KG1 (cell line): Measurements from ENCODE around the gene KLK12.

Experiments
- DNase-seq: peaks from one replicate; lab custom pipeline; 2025; lab: John Stamatoyannopoulos, UW

The KLK12 gene

DNA sequence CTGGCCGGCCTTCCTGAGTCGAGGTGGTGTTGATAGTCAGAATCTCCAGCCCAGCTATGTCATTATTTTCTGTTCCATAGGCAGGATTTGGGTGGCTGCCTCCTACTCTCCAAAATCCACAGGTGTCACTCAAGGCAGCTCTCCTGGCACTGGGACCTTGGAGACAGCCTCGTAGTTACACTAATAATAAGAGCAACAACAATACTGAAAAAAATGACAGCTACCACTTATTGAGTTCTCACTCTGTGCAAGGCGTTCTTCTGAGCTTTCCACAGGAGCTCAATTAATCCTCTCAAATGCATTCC is 12.2 kb upstream of the KLK12 start:
- no peak for DNase-seq

DNA sequence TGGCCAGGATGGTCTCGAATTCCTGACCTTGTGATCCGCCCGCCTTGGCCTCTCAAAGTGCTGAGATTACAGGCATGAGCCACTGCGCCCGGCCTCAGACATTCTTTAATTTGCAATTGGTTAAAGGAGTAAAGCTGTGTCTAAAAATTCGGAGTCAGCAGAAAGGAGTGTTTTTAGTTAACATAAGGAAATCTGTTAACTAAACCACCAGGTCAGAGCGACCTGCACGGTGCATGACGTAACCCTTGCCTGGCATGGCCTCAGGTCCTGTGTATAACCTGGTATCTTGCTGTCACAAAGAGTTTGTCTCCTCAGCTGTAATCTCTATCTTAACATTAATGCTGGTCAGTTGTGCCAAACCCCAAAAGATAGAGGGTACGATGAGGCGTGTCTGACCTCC is 9.5 kb upstream of the KLK12 start:
- DNase-seq: no peak

DNA sequence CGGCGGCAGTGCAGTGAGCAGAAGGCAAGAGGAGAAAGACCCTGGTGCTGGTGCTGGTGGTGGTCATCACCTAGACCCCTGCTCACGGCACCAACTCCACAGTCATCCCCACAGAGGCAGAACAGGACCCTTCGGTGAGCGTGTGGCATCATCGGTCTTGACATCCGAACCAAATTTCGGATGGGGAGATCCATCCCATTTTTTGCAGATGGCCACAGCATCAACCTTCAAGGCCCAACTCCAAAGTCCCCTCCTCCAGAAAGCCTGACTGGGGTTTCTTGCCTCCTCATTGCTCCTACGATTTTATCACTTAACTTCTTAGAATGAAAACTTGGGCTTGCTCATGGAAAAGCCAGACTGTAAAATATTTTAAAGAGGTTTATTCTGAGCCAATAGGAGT is 8.7 kb upstream of the KLK12 start:
- no peak for DNase-seq

DNA sequence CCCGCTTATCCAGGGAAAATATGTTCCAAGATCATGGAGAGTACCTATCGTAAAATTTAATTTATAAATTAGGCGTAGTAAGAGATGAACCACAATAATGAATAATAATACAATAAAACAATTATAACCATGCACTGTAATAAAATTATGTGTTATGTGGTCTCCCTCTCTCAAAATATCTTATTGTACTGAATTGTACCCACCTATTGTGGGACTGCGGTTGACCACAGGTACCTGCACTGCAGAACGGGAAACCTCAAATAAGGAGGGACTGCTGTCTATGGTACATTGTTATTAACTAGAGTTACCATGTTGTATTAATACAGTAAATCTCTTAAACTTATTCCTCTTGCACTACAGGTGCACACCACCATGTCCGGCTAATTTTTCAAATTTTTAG is 5.3 kb upstream of the KLK12 start:
- no peak for DNase-seq

DNA sequence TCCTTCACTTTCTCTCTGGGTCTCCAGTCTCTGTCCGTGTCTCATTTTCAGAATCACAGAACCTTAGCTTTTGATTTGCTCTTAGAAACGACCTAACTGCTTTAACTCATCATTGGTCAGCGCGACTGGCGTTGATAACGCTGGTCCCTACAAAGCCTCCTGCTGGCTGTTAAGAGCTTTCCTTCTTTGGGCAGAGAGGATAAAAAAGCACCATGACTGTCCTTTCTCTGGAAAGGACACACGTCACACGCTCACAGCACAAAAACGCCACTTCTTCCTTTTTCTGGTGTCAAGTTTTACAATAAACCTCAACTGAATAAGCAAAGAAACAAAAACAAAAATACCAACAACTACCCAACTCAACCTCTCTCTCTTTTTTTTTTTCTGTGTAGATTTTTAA is 1.7 kb upstream of the KLK12 start:
- DNase-seq: no peak

DNA sequence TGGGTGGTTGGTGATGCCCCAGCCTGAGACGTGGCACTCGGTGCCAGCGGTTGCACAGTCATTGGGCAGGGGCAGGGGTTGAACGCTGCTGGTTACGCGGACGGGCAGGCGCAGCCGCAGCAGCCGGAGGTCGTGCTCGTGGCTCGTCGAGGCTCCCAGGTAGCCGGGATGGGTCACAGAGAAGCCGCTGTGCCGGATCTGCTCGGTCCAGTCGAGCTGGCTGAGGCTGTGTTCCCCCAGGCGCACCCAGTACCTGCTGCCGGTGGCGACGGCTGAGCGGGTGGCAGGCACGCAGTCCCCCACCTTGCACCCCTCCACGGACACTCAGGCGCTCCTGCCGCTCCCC is 2.9 kb downstream of the KLK12 start:
- DNase-seq: no peak

DNA sequence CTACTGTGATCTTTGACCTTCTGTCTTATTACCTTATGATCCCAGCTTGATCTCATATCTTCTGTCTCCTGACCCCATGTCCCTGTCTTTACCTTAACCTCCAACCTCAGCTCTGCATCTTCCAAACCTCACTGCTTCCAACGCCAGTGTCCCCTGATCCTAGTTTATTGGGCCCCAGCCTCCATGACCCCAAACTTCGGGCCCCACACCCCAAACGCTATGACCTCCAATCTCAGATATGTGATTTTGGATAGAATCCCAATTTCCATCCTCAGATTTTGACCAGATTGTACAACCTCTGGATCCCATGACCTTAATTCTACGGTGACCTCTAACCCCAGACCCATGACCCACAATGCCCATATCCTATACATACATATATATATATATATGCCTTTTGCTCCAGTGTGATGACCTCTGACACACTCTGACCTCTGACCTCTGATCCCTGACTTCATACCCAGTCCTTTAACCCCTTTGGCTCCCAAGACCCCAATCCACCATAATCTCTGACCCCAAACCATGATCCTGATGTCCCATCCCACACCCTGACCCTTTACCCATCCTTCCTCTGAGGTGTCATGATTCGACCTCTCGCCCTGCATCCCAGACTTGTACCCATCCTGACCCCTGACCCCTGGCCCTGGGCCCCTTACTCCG is 3.5 kb downstream of the KLK12 start:
- no peak for DNase-seq

DNA sequence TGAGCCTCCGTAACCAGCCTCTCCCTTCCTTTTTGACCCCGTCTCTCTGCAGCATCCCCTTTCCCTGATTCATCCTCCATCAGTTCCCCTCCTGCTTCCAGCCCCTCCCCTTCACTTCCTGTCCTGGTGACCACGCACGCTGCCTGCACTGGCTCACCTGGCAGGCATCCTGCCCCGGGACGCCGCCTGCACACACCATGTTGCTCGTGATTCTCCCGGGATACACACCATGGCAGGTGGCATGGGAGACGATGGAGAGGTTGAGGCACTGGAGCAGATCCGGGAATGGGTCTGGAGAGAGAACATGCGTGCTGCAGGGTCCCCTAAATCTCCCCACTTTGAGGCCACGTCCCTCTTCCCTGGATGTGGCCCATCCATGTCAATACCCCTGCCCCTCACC is 4.2 kb downstream of the KLK12 start:
- DNase-seq: no peak

DNA sequence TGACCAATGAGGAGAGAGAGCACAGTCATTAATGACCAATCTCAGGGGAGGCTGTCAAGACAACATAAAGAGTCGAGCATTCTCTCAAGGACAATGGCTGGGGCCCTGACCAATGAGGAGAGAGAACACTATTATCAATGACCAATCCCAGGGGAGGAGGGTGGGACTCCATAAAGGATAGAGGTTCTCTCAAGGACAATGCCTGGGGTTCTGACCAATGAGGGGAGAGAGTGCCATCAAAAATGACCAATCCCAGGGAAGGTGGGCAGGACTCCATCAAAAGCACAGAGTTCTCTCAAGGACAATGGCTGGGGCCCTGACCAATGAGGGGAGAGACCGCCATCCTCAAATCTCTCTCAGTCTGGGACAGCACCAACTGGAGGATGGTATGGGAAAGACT is 5.1 kb downstream of the KLK12 start:
- no peak for DNase-seq

DNA sequence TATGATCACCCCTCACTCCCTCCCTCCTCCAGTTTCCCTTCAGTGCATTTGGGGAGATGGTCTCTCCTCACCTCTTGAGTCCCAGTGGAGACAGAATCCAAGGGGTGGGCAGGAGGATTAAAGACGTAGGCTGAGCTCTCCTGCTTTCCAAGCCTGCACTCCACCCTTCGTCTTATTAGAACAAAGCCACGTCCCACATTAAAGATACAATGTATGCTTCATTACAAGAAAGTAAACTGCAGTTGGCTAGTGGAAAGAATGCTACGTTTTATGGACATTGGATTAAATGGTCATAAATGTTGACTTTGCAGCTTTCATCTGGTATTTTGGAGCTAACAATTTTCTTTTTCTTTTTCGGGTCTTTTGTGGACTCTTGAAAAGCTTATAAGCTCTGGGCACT is 6.9 kb downstream of the KLK12 start:
- no peak for DNase-seq

DNA sequence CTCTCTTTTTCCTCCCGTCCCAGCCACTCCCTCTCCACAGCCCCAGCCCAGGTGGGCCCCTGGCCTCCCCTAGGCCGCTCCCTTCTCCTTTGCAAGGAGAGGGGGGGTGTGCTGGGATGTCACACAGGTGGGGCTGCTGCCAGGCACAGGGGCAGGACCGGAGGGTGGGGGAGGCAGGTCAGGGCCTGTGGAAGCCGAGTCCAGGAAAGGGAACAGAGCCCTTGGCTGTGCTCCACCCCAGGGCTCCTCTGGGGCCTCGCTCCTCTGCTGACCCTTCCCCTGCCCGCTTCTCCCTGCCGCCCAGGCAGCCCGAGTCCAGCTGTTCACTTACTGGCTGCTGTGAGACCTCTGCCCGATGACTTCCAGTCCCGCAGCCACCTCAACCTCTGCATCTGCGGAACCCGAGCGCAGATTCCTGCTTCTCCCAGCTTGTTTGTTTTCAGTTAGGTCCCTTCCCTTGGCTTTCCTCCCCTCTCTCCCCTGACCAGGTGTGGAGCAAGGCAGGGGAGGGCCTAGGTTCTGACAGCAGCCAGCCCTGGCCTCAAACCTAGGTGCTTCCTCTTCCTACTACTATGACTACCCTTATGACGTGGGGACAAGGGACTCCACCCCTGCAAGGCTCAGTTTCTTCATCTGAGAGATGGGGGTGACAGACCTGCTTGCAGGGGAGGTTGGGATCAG is 7.5 kb downstream of the KLK12 start:
- DNase-seq: no peak

DNA sequence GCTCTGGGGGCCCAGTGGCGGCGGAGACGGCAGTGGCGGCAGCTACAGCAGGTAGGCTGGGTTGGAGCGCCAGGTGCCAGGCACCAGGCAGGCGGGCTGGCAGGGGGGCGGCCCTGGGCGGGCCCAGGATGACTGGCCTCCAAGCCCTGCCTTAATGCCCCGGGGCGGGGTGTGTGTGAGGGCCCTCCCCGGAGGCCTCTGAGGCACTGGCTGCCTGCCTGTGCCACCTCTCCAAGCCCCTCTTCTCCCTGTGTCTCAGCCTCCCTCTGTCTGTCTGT is 8.3 kb downstream of the KLK12 start, which contains the start of gene KLK11:
TSS of gene KLK11 (minus strand) at position 63 of the 278 bp plus-strand sequence. CDS start 985 bp downstream, outside the sequence.
- no peak for DNase-seq

DNA sequence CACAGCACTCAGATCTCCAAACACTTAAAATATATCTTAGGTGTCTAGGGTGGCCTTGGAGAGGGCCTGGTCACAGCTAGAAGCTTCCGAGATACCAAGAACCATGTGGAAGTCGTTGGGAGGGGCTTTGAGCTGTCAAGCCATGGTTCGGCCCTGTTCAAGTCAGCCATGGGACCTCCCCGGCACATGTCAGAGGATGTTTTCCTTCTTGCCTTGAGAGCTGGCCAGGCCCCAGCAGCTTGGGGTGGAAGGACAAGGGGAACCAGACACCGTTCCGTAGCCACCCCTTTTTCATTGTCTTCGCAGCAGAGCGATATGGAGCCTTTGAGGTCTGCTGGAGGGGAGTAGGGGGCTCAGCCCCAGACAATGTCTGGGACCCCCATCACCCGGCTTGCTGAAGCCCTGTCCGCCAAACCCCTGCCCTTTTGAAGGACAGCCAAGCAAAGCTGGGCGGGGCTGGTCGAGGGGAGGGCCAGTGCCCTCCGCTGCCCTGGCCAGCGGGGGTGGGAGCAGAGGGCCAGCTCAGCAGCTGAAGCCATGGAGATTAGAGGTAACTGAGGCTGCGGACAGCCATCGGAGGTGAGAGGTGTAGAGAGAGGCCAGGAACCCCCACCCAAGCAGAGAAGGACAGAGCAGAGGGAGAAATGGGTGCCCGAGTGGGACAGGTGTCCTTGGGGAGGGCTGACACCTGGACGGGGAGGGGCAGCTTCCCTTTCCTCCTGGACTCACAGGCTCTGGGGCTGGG is 8.8 kb downstream of the KLK12 start:
- no peak for DNase-seq

DNA sequence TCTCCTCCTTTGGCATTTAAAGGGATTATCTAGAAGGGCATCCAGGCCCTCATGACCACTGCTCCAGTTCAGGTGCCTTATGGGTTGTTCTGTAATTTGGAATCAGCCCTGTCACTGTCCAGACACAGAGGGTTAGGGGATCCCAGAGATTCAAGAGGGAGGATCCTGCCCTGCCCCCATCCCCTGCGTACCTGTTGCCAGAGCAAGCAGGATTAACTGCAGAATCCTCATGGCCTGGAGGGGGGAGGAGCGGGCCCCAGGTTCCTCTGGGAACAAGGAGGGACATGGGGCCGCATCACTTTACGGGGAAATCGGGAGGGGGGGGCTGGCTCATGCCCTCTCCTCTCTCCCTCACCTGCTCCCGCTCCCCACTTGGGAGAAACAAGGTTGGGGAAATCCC is 9.4 kb downstream of the KLK12 start:
- DNase-seq: no peak

DNA sequence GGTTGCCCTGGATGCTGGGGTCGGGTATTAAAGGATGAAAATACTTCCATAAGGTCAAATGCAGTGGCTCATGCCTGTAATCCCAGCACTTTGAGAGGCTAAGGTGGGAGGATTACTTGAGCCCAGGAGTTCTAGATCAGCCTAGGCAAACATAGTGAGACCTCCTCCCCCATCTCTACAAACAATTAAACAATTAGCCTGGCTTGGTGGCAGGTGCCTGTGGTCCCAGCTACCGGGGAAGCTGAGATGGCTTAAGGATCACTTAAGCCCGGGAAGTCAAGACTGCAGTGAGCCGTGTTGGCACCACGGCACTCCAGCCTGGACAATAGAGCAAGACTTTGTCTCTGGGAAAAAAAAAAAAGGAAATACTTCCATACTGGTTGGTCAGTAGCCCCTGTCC is 9.9 kb downstream of the KLK12 start:
- DNase-seq: no peak

DNA sequence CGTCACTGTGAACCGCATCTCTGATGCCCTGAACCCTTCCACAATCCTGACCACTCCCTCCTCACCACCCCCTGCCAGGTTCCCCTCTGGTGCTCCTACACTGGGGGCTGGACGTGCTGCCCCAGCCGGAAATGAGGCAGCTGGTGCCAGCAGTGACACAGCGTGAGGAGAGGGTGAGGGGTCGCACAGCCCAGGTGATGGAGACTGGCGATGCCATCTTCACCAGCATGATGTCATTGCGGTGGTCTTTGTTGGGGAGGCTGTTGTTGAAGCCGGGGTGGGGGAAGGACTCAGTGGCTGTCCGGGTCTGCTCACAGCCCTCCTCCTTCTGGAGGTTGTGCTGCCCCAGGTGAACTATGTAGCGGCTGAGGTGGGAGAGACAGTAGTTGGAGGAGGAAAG is 10.9 kb downstream of the KLK12 start:
- DNase-seq: no peak

DNA sequence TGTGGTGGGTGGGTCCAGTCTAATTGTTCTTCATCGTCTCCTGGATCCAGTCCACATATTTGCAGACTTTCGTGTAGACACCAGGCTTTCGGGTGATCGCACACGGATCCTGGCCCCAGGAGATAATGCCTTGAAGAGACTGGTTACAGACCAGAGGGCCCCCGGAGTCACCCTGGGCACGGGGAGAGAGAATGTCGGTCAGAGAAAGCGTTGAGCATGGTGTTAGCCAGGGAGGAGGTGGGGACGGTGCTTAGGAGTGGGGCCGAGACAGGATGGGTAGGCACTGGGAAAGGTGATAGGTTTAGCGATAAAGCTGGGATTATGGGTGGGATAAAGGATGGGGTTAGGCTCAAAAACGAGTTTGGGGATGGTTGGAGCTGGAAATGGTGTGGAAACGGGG is 12.3 kb downstream of the KLK12 start:
- no peak for DNase-seq

DNA sequence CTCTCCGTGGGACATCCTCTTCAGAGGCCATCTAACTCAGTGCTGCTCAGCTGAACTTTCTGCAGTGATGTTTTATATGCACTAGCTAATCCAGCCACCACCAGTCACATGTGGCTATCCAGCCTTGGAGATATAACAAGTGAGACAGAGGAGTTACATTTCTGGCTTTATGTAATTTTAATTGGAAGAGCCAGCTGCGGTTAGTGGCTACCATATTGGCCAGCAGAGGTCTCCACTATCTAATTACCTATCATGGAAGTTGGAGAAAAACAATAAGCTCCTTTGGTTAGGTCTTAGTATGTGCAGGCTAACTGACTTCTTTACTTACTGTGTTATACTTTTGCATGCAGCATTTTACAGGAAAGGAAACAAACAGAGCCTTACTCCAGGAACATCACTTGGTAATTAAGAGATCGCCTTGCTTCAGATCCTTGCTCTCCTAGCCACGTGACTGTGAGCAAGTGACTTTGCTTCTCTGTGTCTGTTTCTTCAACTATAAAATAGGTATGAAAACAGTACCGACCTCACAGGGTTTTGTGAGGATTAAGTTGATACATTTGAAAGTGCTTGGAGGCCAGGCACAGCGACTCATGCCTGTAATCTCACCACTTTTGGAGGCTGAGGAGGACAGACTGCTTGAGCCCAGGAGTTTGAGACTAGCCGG is 13.7 kb downstream of the KLK12 start:
- DNase-seq: peak; percentile 26

DNA sequence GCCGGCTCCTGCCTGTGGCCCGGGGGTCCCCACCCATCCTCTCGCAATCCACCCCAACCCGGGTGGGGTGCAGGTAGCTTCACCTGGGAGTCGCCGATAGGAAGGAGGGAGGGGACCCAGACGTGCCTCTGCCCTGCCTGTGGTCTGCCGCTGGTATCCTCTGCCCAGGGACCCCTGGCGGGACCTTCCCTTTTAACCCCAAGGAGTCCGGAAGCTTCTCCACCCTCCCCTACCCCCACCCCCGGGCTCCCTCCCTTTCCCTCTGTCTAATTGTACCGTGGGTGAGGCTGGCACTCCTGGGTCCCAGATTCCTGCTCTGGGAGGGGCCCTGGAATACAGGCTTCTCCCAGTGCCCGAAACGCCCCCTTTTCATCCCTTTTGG is 15.3 kb downstream of the KLK12 start, which contains the start of gene KLK10:
TSS of gene KLK10 (minus strand) at position 166 of the 382 bp plus-strand sequence. CDS start 579 bp downstream, outside the sequence.
- DNase-seq: no peak

DNA sequence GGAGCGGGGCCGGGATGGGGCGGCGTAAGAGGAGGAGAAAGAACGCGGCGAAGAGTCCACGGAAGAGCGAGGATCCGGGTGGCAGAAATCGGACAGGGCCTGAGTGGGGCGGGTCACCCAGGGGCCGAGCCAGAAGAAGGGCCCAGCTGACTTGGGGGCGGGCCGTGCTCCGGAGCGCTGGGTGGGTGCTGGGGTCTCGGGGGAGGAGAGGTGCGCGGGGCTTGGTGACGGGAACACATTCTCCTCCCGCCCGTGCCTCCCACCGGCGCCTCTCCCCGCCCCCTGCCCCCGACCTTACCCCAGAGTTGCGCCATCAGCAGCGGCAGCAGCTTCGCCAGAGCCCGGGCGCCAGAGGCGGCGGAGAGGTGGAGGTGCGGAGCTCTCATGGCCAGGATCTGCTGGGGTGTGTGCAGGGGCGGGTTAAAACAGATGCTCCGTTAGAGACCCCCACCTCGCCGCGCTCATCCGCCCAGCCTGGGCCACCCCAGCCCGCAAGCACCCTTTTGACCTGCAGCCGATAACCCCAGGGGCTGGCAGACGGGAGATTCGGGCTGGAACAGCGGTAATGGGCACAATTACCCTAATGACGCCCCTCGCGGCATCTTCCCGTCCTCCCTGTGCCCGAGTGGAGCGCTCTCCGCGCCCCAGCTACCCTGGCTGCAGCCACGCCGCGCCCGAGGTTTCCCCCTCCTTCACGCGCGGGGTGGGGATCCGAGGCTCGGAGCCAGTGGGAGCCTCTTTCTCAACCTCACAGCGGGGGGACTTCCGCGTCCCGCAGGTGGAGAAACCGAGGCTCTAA is 15.9 kb downstream of the KLK12 start:
- no peak for DNase-seq

DNA sequence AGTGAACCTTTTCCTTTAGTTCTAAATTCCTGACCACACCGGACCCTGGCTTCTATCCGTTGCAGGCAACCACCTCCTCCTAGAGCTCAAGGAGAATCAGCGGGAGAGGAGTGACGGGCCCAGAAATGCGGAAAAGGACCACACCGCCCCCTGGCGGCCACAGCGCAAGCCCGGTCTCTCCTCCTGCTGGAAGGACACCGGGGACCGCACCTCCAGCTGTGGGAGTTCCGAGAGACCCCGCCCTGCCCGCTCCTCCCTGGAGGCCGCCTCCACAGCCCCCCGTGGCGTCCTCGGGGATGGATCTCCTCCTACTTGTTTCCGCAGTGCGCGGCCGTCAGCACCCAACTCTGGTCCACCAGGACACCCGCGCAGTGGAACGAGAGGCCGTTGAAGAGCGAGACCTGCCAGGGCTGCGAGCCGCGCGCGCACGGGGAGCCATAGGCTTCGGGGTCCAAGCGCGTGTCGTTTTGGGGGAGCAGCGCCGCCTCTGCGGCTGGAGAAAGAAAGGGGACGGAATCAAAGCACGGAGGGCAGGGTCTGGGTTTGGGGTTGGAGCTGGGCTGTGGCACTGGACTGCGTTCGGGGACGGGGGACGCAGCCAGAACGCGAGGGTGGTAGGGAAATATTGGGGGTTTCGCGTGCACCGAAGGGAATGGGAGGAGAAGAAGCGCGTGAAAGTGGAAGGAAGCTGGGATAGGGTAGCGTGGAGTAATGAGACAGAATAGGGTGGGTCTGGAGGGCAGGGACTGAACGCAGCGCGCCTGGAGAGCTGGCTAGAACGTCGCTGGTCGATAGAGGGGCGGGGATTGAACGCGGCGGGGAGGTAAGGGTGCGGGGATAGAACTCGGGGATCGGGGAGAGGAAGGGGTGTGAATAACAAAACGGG is 17.8 kb downstream of the KLK12 start:
- peak; percentile 4 for DNase-seq
